Measurements from ENCODE around the gene NUDT17. TPM values are rescaled to one million over a fixed set of nuclear protein-coding genes. Genes with fewer than 3 reads are reported as not detected.

NUDT17 gene
- total and polyA plus RNA-seq, 2 of the 8 experiments (the other 6 are each of a cell fraction or from before 2014, with no cell fraction given): 2.7 to 4.1 TPM

- TF ChIP-seq CTCF (IDR thresholded peaks at IDR 0.05; ENCODE audit: control extremely low read depth in 1 of 3, insufficient read depth in 1 of 3, low read depth in 1 of 3, low read length in 3 of 3) (no peak), FOSL1 (IDR thresholded peaks at IDR 0.05; ENCODE audit: insufficient read depth, low read depth, low read length) (no peak)
These were observed 48.1 kb downstream of the NUDT17 start (continued) for GRCh38 chr1:145893306-145894055.
